CD4-positive, CD25-positive, alpha-beta regulatory T cell (primary cell): ENCODE data around the gene SLC26A4. TPM values are rescaled to one million over a fixed set of nuclear protein-coding genes. Genes with fewer than 3 reads are reported as not detected.

Source experiments
- ATAC-seq, 2 donors: fragments of 150-1000 bp; cut with Tn5 transposase; one replicate each; pipeline ENCODE4 v1.10.0; 2021; ENCODE audit warnings: low read depth in 2 of 2, moderate number of reproducible peaks in 2 of 2, moderate library complexity in 1 of 2
- DNase-seq, 3 donors: peaks; one replicate each; pipeline versions ENCODE4 v3.0.0 to v3.0.0-alpha.2; 2012 to 2022; ENCODE audit warnings: mixed read lengths in 1 of 3
- H3K27ac ChIP-seq: one replicate; pipeline ENCODE4 v1.7.0; 2013; ENCODE audit warnings: mild to moderate bottlenecking, low read length; ENCODE audit not compliant: insufficient read depth, poor library complexity, severe bottlenecking
- H3K27me3 ChIP-seq: one replicate; pipeline ENCODE4 v1.7.0; 2013; ENCODE audit warnings: low read length; ENCODE audit not compliant: control insufficient read depth, insufficient read depth
- H3K36me3 ChIP-seq: one replicate; pipeline ENCODE4 v1.7.0; 2013; ENCODE audit warnings: mild to moderate bottlenecking, low read length, moderate library complexity; ENCODE audit not compliant: control insufficient read depth, insufficient read depth
- H3K4me1 ChIP-seq: 2 replicates; pipeline ENCODE4 v1.7.0; 2013; ENCODE audit warnings: mild to moderate bottlenecking, low read length; ENCODE audit not compliant: insufficient read depth, control insufficient read depth, poor library complexity, severe bottlenecking
- H3K4me3 ChIP-seq: one replicate; pipeline ENCODE4 v1.7.0; 2013; ENCODE audit warnings: low read depth, mild to moderate bottlenecking, low read length, moderate library complexity
- H3K9me3 ChIP-seq, 2 experiments: 1 replicate in 1 of 2; 2 replicates in 1 of 2; pipeline ENCODE4 v1.7.0; 2013; ENCODE audit warnings: low read length in 2 of 2, mild to moderate bottlenecking in 1 of 2, moderate library complexity in 1 of 2; ENCODE audit not compliant: control insufficient read depth in 2 of 2
- H3K27ac Mint-ChIP-seq, 3 donors: one replicate each; pipeline ENCODE4 v1.8.0; 2020 to 2022; ENCODE audit warnings: mild to moderate bottlenecking in 3 of 3, mixed read lengths in 3 of 3, moderate library complexity in 2 of 3
- H3K27me3 Mint-ChIP-seq: one replicate; pipeline ENCODE4 v1.8.0; 2022; ENCODE audit warnings: mild to moderate bottlenecking, mixed read lengths
- H3K36me3 Mint-ChIP-seq: one replicate; pipeline ENCODE4 v1.8.0; 2020; ENCODE audit warnings: mixed read lengths
- H3K4me1 Mint-ChIP-seq, 4 donors: one replicate each; pipeline ENCODE4 v1.8.0; 2020 to 2022; ENCODE audit warnings: mixed read lengths in 4 of 4, mild to moderate bottlenecking in 1 of 4
- H3K4me3 Mint-ChIP-seq, 4 donors: one replicate each; pipeline ENCODE4 v1.8.0; 2020 to 2022; ENCODE audit warnings: mild to moderate bottlenecking in 4 of 4, mixed read lengths in 4 of 4, moderate library complexity in 3 of 4
- H3K9me3 Mint-ChIP-seq, 7 donors: one replicate each; pipeline ENCODE4 v1.8.0; 2020 to 2022; ENCODE audit warnings: mixed read lengths in 7 of 7, mild to moderate bottlenecking in 3 of 7, moderate library complexity in 2 of 7
- polyA plus RNA-seq, 4 donors: library from polyadenylated mRNA; unstranded; fragments of 300-500 nt; fragmentation: Illumina TruSeq; gene quantifications; one replicate each; pipeline ENCODE4 v1.2.3, GENCODE V29; 2021
- total RNA-seq: library from RNA; stranded (reverse); gene quantifications from one replicate; pipeline ENCODE4 v1.2.3, GENCODE V29; 2022

SLC26A4 gene
- total and polyA plus RNA-seq, 5 donors from 2014 or later = 0.10 to 0.21 (median 0.11) TPM; not detected in 2

- Histone ChIP-seq H3K4me1 (peaks cover 18% of the 10 kb centered on the region), H3K27me3 (no peaks in the 10 kb centered on the region), H3K4me3 (no peak overlapping the region), H3K27ac (no peak overlapping the region), H3K9me3 (no peaks in the 10 kb centered on the region), H3K36me3 (no peaks in the 10 kb centered on the region)
- Mint-ChIP-seq H3K4me3 (no peak overlapping the region), H3K36me3 (no peaks in the 10 kb centered on the region), H3K4me1 (peaks cover 14 to 21% (median 14%) of the 10 kb centered on the region in 4 donors), H3K27ac (peak overlapping the region in 1 of 3 donors; percentile 81), H3K27me3 (peaks cover 8% of the 10 kb centered on the region), H3K9me3 (no peaks in the 10 kb centered on the region)
- ATAC-seq (no peak), DNase-seq (no peak)
Measured at GRCh38 chr7:107676249-107676648, 15.6 kb downstream of the SLC26A4 start.

GRCh38 chr7:107678110-107678753, 17.6 kb downstream of the SLC26A4 start:
- H3K4me3 ChIP-seq = peak overlapping the region; percentile 56
- no peaks in the 10 kb centered on the region for H3K9me3 Mint-ChIP-seq
- H3K4me3 Mint-ChIP-seq = peak overlapping the region in 2 of 4 donors; percentile 44 to 52
- peak overlapping the region; percentile 62 to 92 (median 73) for H3K27ac Mint-ChIP-seq
- H3K36me3 ChIP-seq = no peaks in the 10 kb centered on the region
- peaks cover 18% of the 10 kb centered on the region for H3K4me1 ChIP-seq
- H3K9me3 ChIP-seq = no peaks in the 10 kb centered on the region
- peak overlapping the region; percentile 72 for H3K27ac ChIP-seq
- H3K4me1 Mint-ChIP-seq = peaks cover 14 to 21% (median 14%) of the 10 kb centered on the region in 4 donors
- ATAC-seq (peak; percentile 72 to 77), DNase-seq (peak in 2 of 3 donors; percentile 26 to 52)
- H3K36me3 Mint-ChIP-seq = no peaks in the 10 kb centered on the region
- peaks cover 4% of the 10 kb centered on the region for H3K27me3 Mint-ChIP-seq
- no peaks in the 10 kb centered on the region for H3K27me3 ChIP-seq

GRCh38 chr7:107680478-107680877, 19.9 kb downstream of the SLC26A4 start:
- Mint-ChIP-seq H3K27me3 (no peaks in the 10 kb centered on the region), H3K9me3 (no peaks in the 10 kb centered on the region), H3K27ac (no peak overlapping the region), H3K4me1 (peaks cover 14 to 31% (median 20%) of the 10 kb centered on the region in 4 donors), H3K4me3 (no peak overlapping the region), H3K36me3 (no peaks in the 10 kb centered on the region)
- DNase-seq (no peak), ATAC-seq (no peak)
- Histone ChIP-seq H3K27me3 (no peaks in the 10 kb centered on the region), H3K4me3 (no peak overlapping the region), H3K27ac (no peak overlapping the region), H3K9me3 (no peaks in the 10 kb centered on the region), H3K4me1 (peaks cover 23% of the 10 kb centered on the region), H3K36me3 (no peaks in the 10 kb centered on the region)

GRCh38 chr7:107682886-107683285, 22.3 kb downstream of the SLC26A4 start:
- Histone ChIP-seq H3K36me3 (no peaks in the 10 kb centered on the region), H3K4me1 (peaks cover 19% of the 10 kb centered on the region), H3K27me3 (no peaks in the 10 kb centered on the region), H3K4me3 (no peak overlapping the region), H3K9me3 (no peaks in the 10 kb centered on the region), H3K27ac (no peak overlapping the region)
- Mint-ChIP-seq H3K27me3 (no peaks in the 10 kb centered on the region), H3K4me3 (no peak overlapping the region), H3K27ac (no peak overlapping the region), H3K4me1 (peaks cover 14 to 36% (median 22%) of the 10 kb centered on the region in 4 donors), H3K9me3 (no peaks in the 10 kb centered on the region), H3K36me3 (no peaks in the 10 kb centered on the region)
- no peak for DNase-seq
- no peak for ATAC-seq

GRCh38 chr7:107684287-107684686, 23.7 kb downstream of the SLC26A4 start:
- Mint-ChIP-seq H3K27ac (no peak overlapping the region), H3K36me3 (no peaks in the 10 kb centered on the region), H3K4me1 (peaks cover under 1 to 22% (median 8%) of the 10 kb centered on the region in 4 donors), H3K9me3 (no peaks in the 10 kb centered on the region), H3K27me3 (no peaks in the 10 kb centered on the region), H3K4me3 (no peak overlapping the region)
- Histone ChIP-seq H3K4me3 (no peak overlapping the region), H3K27me3 (no peaks in the 10 kb centered on the region), H3K9me3 (no peaks in the 10 kb centered on the region), H3K4me1 (peaks cover 6% of the 10 kb centered on the region), H3K27ac (no peak overlapping the region), H3K36me3 (no peaks in the 10 kb centered on the region)
- ATAC-seq (no peak), DNase-seq (no peak)

GRCh38 chr7:107684947-107685463, 24.4 kb downstream of the SLC26A4 start:
- Histone ChIP-seq H3K9me3 (no peaks in the 10 kb centered on the region), H3K27ac (no peak overlapping the region), H3K27me3 (no peaks in the 10 kb centered on the region), H3K36me3 (no peaks in the 10 kb centered on the region), H3K4me1 (peaks cover 6% of the 10 kb centered on the region), H3K4me3 (no peak overlapping the region)
- ATAC-seq = no peak
- Mint-ChIP-seq H3K36me3 (no peaks in the 10 kb centered on the region), H3K27ac (peak overlapping the region; percentile 48 to 83 (median 48)), H3K4me3 (peak overlapping the region in 1 of 4 donors; percentile 17), H3K4me1 (peaks cover 0 to 21% (median 8%) of the 10 kb centered on the region in 4 donors), H3K27me3 (no peaks in the 10 kb centered on the region), H3K9me3 (no peaks in the 10 kb centered on the region)
- no peak for DNase-seq

- no peaks in the 10 kb centered on the region for H3K9me3 ChIP-seq
Measured at GRCh38 chr7:107686816-107687387, 26.3 kb downstream of the SLC26A4 start.

More at GRCh38 chr7:107686816-107687387, 26.3 kb downstream of the SLC26A4 start:
- Histone ChIP-seq H3K4me1 (peaks cover 6% of the 10 kb centered on the region), H3K4me3 (no peak overlapping the region), H3K27me3 (no peaks in the 10 kb centered on the region), H3K36me3 (no peaks in the 10 kb centered on the region), H3K27ac (no peak overlapping the region)
- no peaks in the 10 kb centered on the region for H3K36me3 Mint-ChIP-seq
- peaks cover 0 to 19% (median 8%) of the 10 kb centered on the region in 4 donors for H3K4me1 Mint-ChIP-seq
- no peaks in the 10 kb centered on the region for H3K27me3 Mint-ChIP-seq
- DNase-seq (no peak), ATAC-seq (no peak)
- H3K27ac Mint-ChIP-seq = peak overlapping the region in 2 of 3 donors; percentile 9 to 33
- no peak overlapping the region for H3K4me3 Mint-ChIP-seq
- H3K9me3 Mint-ChIP-seq = no peaks in the 10 kb centered on the region
